Mesendoderm (in vitro differentiated cells): ENCODE data around the gene PKDREJ.

ENCODE experiments used
- DNase-seq: peaks from one replicate; pipeline ENCODE4 v3.0.0; 2013
- H2AK5ac ChIP-seq: 2 replicates; pipeline ENCODE4 v1.6.1; 2013; ENCODE audit warnings: low read length, inconsistent platforms
- H2BK120ac ChIP-seq: 2 replicates; pipeline ENCODE4 v1.6.1; 2013; ENCODE audit warnings: low read depth, mild to moderate bottlenecking, low read length, moderate library complexity, mixed read lengths
- H2BK15ac ChIP-seq: replicated peaks from 2 replicates; pipeline ENCODE4 v1.6.1; 2013; ENCODE audit warnings: low read depth, mild to moderate bottlenecking, moderate library complexity
- H2BK5ac ChIP-seq: 2 replicates; pipeline ENCODE4 v1.6.1; 2013; ENCODE audit warnings: low read length, inconsistent platforms
- H3K18ac ChIP-seq: 2 replicates; pipeline ENCODE4 v1.6.1; 2013; ENCODE audit warnings: mild to moderate bottlenecking, low read length, mixed read lengths
- H3K23ac ChIP-seq: one replicate; pipeline ENCODE4 v1.6.1; 2013; ENCODE audit warnings: low read length
- H3K27ac ChIP-seq: 2 replicates; pipeline ENCODE4 v1.5.1; 2013; ENCODE audit warnings: low read depth, mild to moderate bottlenecking, inconsistent platforms, low read length, moderate library complexity
- H3K27me3 ChIP-seq: 2 replicates; pipeline ENCODE4 v1.6.1; 2013; ENCODE audit warnings: low read length, control low read depth, mild to moderate bottlenecking, inconsistent platforms; ENCODE audit not compliant: insufficient read depth, poor library complexity
- H3K36me3 ChIP-seq: 2 replicates; pipeline ENCODE4 v1.6.1; 2013; ENCODE audit warnings: low read length, inconsistent platforms; ENCODE audit not compliant: control insufficient read depth, insufficient read depth
- H3K4ac ChIP-seq: one replicate; pipeline ENCODE4 v1.6.1; 2013; ENCODE audit warnings: low read depth, mild to moderate bottlenecking, low read length, moderate library complexity
- H3K4me1 ChIP-seq: 2 replicates; pipeline ENCODE4 v1.6.1; 2013; ENCODE audit warnings: low read depth, low read length, inconsistent platforms; ENCODE audit not compliant: control insufficient read depth
- H3K4me2 ChIP-seq: 2 replicates; pipeline ENCODE4 v1.6.1; 2013; ENCODE audit warnings: low read length
- H3K4me3 ChIP-seq: 2 replicates; pipeline ENCODE4 v1.5.1; 2013; ENCODE audit warnings: mild to moderate bottlenecking, low read length
- H3K56ac ChIP-seq: one replicate; pipeline ENCODE4 v1.6.1; 2013; ENCODE audit warnings: low read length
- H3K79me1 ChIP-seq: 2 replicates; pipeline ENCODE4 v1.6.1; 2013; ENCODE audit warnings: low read length, inconsistent platforms
- H3K79me2 ChIP-seq: 2 replicates; pipeline ENCODE4 v1.6.1; 2013; ENCODE audit warnings: mild to moderate bottlenecking, low read length; ENCODE audit not compliant: control insufficient read depth, insufficient read depth
- H3K9ac ChIP-seq: 2 replicates; pipeline ENCODE4 v1.6.1; 2013; ENCODE audit warnings: low read length, inconsistent platforms
- H4K5ac ChIP-seq: one replicate; pipeline ENCODE4 v1.6.1; 2013; ENCODE audit warnings: low read length
- H4K8ac ChIP-seq: one replicate; pipeline ENCODE4 v1.6.1; 2013; ENCODE audit warnings: low read depth, mild to moderate bottlenecking, control low read depth, low read length, moderate library complexity
- WGBS: extraction: QIAGEN DNeasy Blood & Tissue Kit; methylation state at CpG from one replicate; pipeline ENCODE4 v1.1.7; 2013; ENCODE audit warnings: low lambda C conversion rate, missing lambda C conversion rate; ENCODE audit not compliant: insufficient coverage; ENCODE audit errors: extremely low coverage; 5-methylcytosine and 5-hydroxymethylcytosine counted together

The PKDREJ gene

DNA sequence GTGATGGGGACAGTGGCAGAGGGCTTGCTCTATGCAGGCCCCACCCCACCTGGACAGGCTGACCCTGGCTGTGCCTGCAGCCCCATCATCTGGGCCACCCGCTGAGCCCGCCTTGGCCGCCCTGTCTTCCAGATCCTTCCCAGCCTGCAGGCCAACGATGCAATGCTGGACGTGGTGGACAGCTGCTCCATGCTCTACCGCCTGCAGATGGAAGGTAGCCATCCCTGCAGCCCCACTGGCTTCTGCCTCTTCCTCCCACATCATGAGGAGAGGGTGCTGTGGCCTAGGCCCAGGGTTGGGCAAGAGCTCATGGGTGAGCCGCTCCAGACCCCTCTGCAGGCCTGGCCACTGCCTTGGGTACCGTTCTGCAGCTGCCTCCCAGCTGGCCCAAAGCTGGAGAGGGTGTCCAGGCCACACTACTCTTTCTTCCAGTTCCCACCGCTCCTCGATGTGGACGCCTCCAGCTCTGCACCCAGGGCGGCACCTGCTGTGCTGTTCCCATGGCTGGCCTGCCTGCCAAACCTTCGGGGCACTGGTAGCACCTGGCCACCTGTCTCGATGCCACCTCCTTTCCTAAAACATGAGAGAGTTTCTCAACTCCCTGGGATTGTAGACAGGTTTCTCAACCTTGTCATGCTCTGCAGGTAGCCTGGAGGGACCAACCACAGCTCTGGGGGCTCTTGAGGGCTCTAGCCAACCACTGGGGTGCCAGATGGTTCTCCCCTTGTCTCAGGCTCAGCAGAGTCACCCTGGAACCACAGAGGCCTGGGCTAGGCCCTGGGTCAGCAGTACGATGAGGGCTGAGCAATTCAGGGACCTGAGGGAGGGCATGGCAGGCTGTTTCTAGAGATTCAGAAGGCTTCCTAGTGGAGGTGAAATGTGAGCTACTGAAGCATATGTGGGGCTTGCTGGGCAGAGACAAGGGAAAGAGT, 24.1 kb upstream of the PKDREJ start:
- no peaks in the 10 kb centered on the region for H3K27me3 ChIP-seq
- H3K23ac ChIP-seq, result no peak overlapping the region
- no peaks in the 10 kb centered on the region for H3K36me3 ChIP-seq
- no peak overlapping the region for H2BK15ac ChIP-seq
- H4K5ac ChIP-seq, result no peak overlapping the region
- no peak overlapping the region for H2AK5ac ChIP-seq
- WGBS, result no CpG with 5 or more reads among the region's 15 CpGs
- no peak overlapping the region for H3K4me2 ChIP-seq
- no peak overlapping the region for H2BK120ac ChIP-seq
- H3K56ac ChIP-seq, result no peak overlapping the region
- no peak overlapping the region for H2BK5ac ChIP-seq
- H3K27ac ChIP-seq, result no peak overlapping the region
- H3K18ac ChIP-seq, result no peak overlapping the region
- H3K79me2 ChIP-seq, result no peaks in the 10 kb centered on the region
- H3K4me3 ChIP-seq, result no peak overlapping the region
- no peak overlapping the region for H3K9ac ChIP-seq
- H3K4me1 ChIP-seq, result no peaks in the 10 kb centered on the region
- H4K8ac ChIP-seq, result no peak overlapping the region
- no peak overlapping the region for H3K4ac ChIP-seq
- no peak for DNase-seq
- H3K79me1 ChIP-seq, result no peaks in the 10 kb centered on the region

DNA sequence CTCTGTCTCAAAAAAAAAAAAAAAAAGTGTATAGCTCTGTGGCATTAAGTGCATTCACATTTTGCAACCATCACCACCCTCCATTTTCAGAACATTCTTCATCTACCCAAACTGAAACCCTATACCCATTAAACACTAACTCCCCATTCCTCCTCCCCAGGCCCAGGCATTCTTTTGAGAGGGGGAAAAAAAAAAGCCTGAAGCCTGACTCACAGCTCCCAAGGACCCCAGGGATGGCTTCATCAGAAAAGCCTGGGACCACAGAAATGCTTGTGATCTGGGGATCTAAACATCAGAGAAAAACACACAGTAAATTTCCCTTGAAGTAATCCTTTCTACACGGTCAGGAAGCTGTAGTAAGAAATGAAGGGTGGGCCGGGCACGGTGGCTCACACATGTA, 22.9 kb upstream of the PKDREJ start:
- Histone ChIP-seq H2BK120ac (no peak overlapping the region), H3K4me1 (no peaks in the 10 kb centered on the region), H3K23ac (no peak overlapping the region), H3K27me3 (no peaks in the 10 kb centered on the region), H3K27ac (no peak overlapping the region), H3K4me3 (no peak overlapping the region), H2BK15ac (no peak overlapping the region), H4K8ac (no peak overlapping the region), H3K9ac (no peak overlapping the region), H3K18ac (no peak overlapping the region), H2BK5ac (no peak overlapping the region), H2AK5ac (no peak overlapping the region), H3K4me2 (no peak overlapping the region), H3K36me3 (no peaks in the 10 kb centered on the region), H3K79me1 (no peaks in the 10 kb centered on the region), H3K56ac (no peak overlapping the region), H3K4ac (no peak overlapping the region), H4K5ac (no peak overlapping the region), H3K79me2 (no peaks in the 10 kb centered on the region)
- no peak for DNase-seq
- no CpG with 5 or more reads among the region's 3 CpGs for WGBS

DNA sequence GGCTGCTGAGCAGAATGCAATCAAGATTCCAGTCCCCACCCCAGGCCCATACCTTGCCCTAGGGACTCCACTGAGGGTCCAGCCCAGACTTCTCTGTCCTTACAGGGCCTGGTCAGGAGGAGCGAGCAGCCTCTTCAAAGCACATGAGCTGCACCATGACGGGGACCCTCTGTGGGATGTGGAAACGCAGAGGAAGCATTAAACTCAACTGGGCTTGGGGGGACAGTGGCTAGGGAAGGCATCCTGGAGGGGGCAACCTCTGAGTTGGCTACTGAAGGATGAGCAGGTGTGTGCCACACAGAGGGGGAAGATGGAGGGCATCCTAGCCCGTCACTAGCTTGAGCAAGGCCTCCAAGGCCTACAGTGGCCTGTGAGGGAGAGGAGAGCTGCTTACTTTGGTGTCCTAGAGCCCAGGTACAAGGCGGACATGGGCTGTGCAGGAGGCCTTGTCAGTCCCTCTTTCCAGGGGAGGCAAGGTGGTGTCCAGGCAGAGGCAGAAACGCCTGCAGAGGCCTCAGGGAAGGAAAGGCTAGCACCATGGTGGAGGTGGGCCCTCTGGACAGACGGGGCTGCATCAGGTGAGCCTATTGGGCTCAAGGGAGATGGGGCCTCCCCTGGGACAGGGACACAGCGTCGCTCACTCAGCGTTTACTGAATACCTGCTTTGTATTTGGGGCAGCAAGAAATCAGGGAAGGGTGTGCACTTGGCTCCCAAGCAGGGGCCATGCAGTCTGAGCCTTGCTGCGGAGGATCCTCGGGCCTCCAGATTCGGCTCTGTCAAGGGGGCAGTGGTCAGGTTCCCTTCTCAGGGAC, 18.9 kb upstream of the PKDREJ start:
- WGBS, result no CpG with 5 or more reads among the region's 13 CpGs
- Histone ChIP-seq H3K4me1 (no peaks in the 10 kb centered on the region), H3K36me3 (peaks cover 8% of the 10 kb centered on the region), H3K23ac (no peak overlapping the region), H2BK15ac (no peak overlapping the region), H4K5ac (no peak overlapping the region), H2BK120ac (no peak overlapping the region), H3K27ac (no peak overlapping the region), H3K79me1 (no peaks in the 10 kb centered on the region), H3K4me2 (no peak overlapping the region), H3K56ac (no peak overlapping the region), H2BK5ac (no peak overlapping the region), H3K27me3 (no peaks in the 10 kb centered on the region), H3K79me2 (no peaks in the 10 kb centered on the region), H4K8ac (no peak overlapping the region), H3K18ac (no peak overlapping the region), H3K4me3 (no peak overlapping the region), H3K9ac (no peak overlapping the region), H3K4ac (no peak overlapping the region), H2AK5ac (no peak overlapping the region)
- no peak for DNase-seq

DNA sequence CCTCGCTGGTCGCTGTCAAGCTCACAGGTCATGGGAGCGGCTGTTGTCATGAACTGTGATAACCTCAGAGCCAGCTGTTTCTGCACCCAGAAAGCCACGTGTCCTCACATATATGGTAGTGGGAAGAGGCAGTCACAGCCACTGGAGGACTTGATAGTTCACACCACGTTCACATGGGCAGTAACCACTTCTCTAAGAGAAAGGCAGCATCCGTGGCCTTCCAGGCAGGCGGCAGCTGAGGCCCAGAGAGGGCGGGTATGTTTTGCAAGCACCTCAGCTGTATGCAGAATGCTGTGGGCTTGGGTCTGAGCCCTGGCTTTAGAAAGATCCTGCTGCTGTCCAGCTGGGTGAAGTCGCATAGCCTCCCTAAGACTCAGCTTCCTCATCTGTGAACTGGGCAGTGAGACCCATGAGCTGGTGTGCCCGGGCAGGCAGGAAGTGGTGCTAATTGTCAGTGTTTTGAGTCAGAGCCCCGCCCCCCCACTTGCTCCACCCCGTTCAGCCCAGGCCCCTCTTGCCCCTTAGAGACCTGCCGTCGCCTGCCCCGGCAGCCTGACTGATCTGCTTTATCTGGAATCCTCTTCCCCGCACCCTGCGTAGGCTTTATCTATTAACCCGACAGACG, 18.0 kb upstream of the PKDREJ start:
- no peak overlapping the region for H3K4me2 ChIP-seq
- H3K27ac ChIP-seq, result no peak overlapping the region
- no peak overlapping the region for H3K4ac ChIP-seq
- H2AK5ac ChIP-seq, result no peak overlapping the region
- H3K36me3 ChIP-seq, result peaks cover 8% of the 10 kb centered on the region
- H2BK15ac ChIP-seq, result no peak overlapping the region
- H3K79me1 ChIP-seq, result no peaks in the 10 kb centered on the region
- H3K18ac ChIP-seq, result no peak overlapping the region
- no peak overlapping the region for H2BK120ac ChIP-seq
- no peaks in the 10 kb centered on the region for H3K79me2 ChIP-seq
- no peaks in the 10 kb centered on the region for H3K4me1 ChIP-seq
- no CpG with 5 or more reads among the region's 19 CpGs for WGBS
- H3K27me3 ChIP-seq, result no peaks in the 10 kb centered on the region
- H3K56ac ChIP-seq, result no peak overlapping the region
- no peak overlapping the region for H3K4me3 ChIP-seq
- DNase-seq, result no peak
- H4K5ac ChIP-seq, result no peak overlapping the region
- no peak overlapping the region for H3K9ac ChIP-seq
- no peak overlapping the region for H2BK5ac ChIP-seq
- no peak overlapping the region for H3K23ac ChIP-seq
- no peak overlapping the region for H4K8ac ChIP-seq

DNA sequence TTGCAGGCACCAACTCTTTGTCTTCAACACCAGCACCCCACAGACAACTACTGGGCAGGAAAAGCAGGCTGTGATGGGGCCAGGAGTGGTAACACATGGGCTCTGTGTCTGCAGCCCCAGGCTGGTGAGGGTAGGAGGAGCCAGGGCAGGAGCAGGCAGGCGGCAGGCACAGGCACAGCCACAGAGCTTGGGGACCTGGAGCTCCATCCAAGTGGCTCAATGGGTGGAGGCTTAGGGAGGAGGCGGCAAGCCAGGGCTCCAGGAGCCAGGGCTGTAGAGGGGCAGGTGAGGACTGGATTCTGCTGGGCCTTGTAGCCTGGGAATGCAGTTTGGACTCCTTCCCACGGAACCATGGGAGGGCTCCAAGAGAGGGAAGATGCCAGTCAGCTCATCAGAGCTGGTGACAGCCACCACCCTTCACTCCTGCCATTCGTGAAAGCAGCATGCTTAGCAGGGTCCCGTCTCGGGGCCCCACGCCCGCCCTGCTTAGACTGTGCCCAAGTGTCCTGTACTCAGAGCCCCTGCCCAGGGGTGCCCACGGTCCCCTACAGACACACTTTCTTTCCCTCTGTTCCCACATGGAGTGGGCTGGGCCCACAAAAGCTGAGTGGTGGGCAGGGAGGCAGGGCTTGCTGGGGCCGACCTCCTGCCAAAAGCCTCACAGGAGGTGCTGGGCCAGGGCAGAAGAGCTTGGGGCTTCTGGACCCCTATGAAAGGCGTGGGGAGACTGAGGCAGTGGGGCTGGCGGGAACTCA, 17.1 kb upstream of the PKDREJ start:
- no peak overlapping the region for H3K4me2 ChIP-seq
- H3K56ac ChIP-seq, result no peak overlapping the region
- WGBS, result no CpG with 5 or more reads among the region's 12 CpGs
- no peak overlapping the region for H2AK5ac ChIP-seq
- H3K18ac ChIP-seq, result no peak overlapping the region
- no peaks in the 10 kb centered on the region for H3K27me3 ChIP-seq
- H2BK5ac ChIP-seq, result no peak overlapping the region
- no peaks in the 10 kb centered on the region for H3K4me1 ChIP-seq
- H3K4ac ChIP-seq, result no peak overlapping the region
- no peak for DNase-seq
- no peak overlapping the region for H4K5ac ChIP-seq
- no peak overlapping the region for H2BK120ac ChIP-seq
- no peak overlapping the region for H4K8ac ChIP-seq
- no peaks in the 10 kb centered on the region for H3K79me1 ChIP-seq
- peaks cover 8% of the 10 kb centered on the region for H3K36me3 ChIP-seq
- H3K23ac ChIP-seq, result no peak overlapping the region
- H3K4me3 ChIP-seq, result no peak overlapping the region
- no peak overlapping the region for H3K9ac ChIP-seq
- no peak overlapping the region for H2BK15ac ChIP-seq
- no peaks in the 10 kb centered on the region for H3K79me2 ChIP-seq
- no peak overlapping the region for H3K27ac ChIP-seq
